Urinary bladder (tissue), 4 donors: Measurements from ENCODE around the gene KLF13. TPM values are rescaled to one million over a fixed set of nuclear protein-coding genes. Genes with fewer than 3 reads are reported as not detected.

ENCODE experiments used
- DNase-seq: peaks from one replicate; pipeline ENCODE4 v3.0.0-alpha.2; 2015; ENCODE audit errors: extremely low spot score
- H3K27ac ChIP-seq: one replicate; pipeline ENCODE4 v1.5.1; 2013; ENCODE audit warnings: low read depth, mild to moderate bottlenecking, moderate library complexity
- H3K36me3 ChIP-seq: one replicate; pipeline ENCODE4 v1.6.1; 2013; ENCODE audit warnings: mild to moderate bottlenecking, moderate library complexity; ENCODE audit not compliant: insufficient read depth
- H3K4me1 ChIP-seq: one replicate; pipeline ENCODE4 v1.6.1; 2013; ENCODE audit warnings: mild to moderate bottlenecking, moderate library complexity; ENCODE audit not compliant: insufficient read depth
- H3K4me3 ChIP-seq: one replicate; pipeline ENCODE4 v1.5.1; 2013; ENCODE audit warnings: low read depth, low read length
- WGBS: extraction: QIAGEN DNeasy Blood & Tissue Kit; methylation state at CpG from one replicate; pipeline ENCODE4 v1.1.7; 2013; 5-methylcytosine and 5-hydroxymethylcytosine counted together
- polyA plus RNA-seq: library from polyadenylated mRNA; stranded (reverse); fragments of 200-250 nt; gene quantifications from one replicate; pipeline ENCODE4 v1.2.3, GENCODE V29; 2013
- total RNA-seq: library from RNA; depleted of rRNA; stranded (reverse); fragments of >200 nt; gene quantifications from one replicate; pipeline ENCODE4 v1.2.3, GENCODE V29; 2014
- donor health status: healthy with polysubstance abuse.
- donor health status: healthy.

Gene KLF13
- total and polyA plus RNA-seq, 2 donors: 24.3 to 65.0 TPM

DNA sequence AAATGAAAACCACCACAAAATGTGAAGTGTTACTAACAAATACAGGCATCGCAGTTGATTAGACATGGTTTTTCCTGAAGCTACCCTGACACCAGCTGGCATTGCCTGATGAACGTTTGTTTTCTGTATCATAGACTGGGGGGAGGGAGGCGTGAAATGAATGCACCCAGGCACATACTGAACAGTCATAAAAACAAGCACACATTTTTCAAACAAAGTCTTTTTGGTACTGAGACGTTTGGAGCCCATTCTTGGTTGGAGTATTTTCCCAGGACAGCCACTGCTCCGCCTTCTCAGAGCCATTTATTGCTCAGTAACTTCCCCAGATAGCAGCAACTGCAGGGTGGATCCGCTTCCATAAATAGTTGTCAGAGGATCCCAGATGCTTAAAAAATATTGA lies 52.4 kb downstream of the KLF13 start:
- no peaks in the 10 kb centered on the region for H3K4me1 ChIP-seq
- WGBS: 75% methylated on average over 6 of the region's 6 CpGs
- H3K27ac ChIP-seq: no peak overlapping the region
- H3K36me3 ChIP-seq: peaks cover 2% of the 10 kb centered on the region
- no peak for DNase-seq
- H3K4me3 ChIP-seq: no peak overlapping the region

DNA sequence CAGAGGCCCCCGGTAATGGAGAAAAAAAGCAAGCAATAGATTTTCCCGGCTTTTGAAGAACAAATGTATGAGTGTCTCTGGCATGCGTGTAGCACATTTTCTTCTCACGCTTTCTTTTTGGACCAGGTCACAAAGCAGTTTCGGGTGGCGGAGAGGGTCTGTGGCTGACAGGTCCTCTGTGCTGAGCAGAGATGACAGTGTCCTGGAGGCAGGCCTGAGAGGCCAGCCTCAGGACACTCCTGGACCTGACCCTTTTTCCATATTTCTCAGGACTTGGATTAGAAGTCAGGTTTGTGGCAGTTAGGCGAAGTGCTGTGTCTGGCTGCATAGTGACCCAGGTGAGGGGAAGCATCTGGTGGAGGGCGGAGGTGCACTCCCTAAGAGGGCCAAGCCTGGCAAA lies 52.9 kb downstream of the KLF13 start:
- no peak for DNase-seq
- no peak overlapping the region for H3K4me3 ChIP-seq
- H3K36me3 ChIP-seq: peaks cover 2% of the 10 kb centered on the region
- H3K4me1 ChIP-seq: no peaks in the 10 kb centered on the region
- no peak overlapping the region for H3K27ac ChIP-seq
- WGBS: 93% methylated on average over 8 of the region's 8 CpGs

DNA sequence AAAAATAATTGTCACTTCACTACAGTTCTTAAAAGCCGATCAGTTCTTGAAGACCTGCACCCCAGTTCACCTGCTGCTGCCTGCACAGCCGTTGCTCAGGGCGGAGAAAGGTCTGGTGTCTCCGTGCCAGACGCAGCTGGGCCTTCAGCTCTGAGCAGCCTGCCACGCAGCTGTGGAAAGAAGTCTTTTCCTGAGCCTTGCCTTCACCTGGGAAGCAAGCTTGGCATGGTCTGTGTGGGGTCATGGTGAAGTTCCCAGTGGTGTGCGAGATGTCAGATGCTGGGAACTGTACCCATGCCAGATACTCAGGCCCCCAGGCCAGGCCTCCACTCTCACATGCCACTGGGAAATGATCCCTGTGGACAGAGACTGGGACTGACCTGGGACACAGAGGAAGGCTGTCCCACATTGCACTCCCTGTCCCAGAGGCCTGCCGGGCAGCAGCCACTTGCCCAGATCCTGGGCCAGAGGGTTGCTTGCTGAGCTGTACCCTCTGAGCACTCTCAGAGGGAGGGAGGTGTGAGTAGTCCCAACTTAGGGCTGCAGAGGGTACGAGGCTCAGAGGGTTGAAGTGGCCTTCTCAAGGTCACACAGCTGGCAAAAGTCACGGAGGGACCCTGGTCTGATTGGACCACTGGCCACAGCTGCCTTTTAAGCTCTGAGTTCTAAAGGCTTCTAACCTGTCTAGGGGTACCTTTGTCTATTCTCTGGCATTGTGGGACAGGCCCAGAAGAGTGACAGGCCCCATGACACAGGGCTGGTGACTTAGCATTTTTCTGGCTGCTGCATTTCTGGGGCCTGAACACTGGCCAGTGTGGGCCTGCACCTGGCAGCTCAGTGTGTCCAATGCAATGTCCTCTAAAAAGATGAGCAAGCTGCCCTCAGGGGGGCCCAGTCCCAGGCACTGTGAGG lies 55.4 kb downstream of the KLF13 start:
- WGBS: 94% methylated on average over 10 of the region's 10 CpGs
- H3K27ac ChIP-seq: no peak overlapping the region
- no peak for DNase-seq
- H3K4me1 ChIP-seq: no peaks in the 10 kb centered on the region
- peaks cover 2% of the 10 kb centered on the region for H3K36me3 ChIP-seq
- H3K4me3 ChIP-seq: no peak overlapping the region

DNA sequence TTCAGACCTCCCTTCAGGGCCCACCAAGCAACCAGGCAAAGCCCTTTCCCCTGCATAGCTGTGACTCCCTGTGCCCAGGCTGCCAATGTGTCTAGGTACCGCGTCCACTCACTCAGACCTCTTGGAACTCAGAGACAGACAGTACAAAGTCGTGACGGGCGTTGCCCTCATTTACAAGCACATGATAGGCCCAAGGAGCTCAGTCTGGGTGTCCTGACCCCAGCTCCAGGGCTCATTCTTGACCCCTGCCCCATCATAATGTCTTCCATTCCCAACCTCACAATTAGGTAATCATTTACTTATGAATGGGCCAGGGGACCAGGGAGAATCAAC lies 56.0 kb downstream of the KLF13 start:
- peaks cover 2% of the 10 kb centered on the region for H3K36me3 ChIP-seq
- no peak for DNase-seq
- H3K27ac ChIP-seq: no peak overlapping the region
- no peaks in the 10 kb centered on the region for H3K4me1 ChIP-seq
- WGBS: 72% methylated on average over 5 of the region's 5 CpGs
- H3K4me3 ChIP-seq: no peak overlapping the region

DNA sequence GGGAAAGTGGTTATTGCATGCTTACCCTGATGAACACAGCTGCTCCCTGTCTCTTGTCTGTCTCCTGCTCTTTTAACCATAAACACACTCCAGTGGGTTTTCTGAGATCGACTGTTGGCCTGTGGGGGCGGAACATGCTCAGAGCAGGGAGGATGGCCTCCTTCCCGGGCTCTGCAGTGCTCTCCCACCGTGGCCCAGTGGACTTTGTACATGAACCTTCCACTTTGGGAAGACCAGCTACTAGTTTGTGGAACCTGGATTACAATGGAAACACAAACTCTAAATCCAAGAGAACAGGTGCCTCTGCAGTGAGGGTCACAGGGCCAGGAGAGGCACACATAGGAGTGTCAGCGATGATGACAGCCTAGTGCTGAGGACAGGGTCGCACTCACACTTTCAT lies 56.5 kb downstream of the KLF13 start:
- Histone ChIP-seq H3K4me1 (no peaks in the 10 kb centered on the region), H3K27ac (no peak overlapping the region), H3K4me3 (no peak overlapping the region), H3K36me3 (peaks cover 2% of the 10 kb centered on the region)
- no peak for DNase-seq
- WGBS: 78% methylated on average over 6 of the region's 6 CpGs

DNA sequence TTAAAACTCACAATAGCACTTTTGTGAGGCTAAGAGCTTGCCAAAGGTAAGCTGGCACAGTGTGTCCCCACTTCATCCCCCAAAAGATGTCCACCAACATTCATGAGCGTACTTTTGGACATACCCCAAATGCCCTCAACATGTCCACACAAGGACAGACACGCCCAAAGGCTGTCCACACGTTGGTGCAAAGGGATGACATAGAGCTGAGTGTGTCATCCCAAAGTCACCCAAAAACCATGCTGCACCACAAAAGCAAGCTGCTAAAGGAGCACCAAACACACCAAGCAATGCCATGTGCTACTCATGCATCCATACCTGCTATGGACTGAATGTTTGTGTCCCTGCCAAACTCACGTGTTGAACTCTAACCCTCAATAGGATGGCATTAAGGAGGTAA lies 57.9 kb downstream of the KLF13 start:
- no peak for DNase-seq
- H3K4me1 ChIP-seq: no peaks in the 10 kb centered on the region
- WGBS: 86% methylated on average over 4 of the region's 4 CpGs
- no peak overlapping the region for H3K27ac ChIP-seq
- H3K36me3 ChIP-seq: no peaks in the 10 kb centered on the region
- no peak overlapping the region for H3K4me3 ChIP-seq

DNA sequence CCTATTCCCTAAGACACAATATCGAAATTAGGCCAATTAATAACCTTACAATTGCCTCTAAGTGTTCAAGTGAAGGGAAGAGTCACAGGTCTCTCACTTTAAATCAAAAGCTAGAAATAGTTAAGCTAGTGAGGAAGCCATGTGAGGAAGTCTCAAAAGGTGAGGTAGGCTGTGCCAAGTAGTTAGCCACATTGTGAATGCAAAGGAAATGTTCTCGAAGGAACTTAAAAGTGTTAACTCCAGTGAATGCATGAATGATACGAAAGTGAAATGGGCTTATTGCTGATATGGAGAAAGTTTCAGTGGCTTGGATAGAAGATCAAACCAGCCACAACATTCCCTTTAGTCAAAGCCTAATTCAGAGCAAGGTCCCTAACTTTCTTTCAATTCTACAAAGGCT lies 59.1 kb downstream of the KLF13 start:
- WGBS: 82% methylated on average over 3 of the region's 3 CpGs
- no peak for DNase-seq
- Histone ChIP-seq H3K4me1 (no peaks in the 10 kb centered on the region), H3K27ac (no peak overlapping the region), H3K4me3 (no peak overlapping the region), H3K36me3 (no peaks in the 10 kb centered on the region)

DNA sequence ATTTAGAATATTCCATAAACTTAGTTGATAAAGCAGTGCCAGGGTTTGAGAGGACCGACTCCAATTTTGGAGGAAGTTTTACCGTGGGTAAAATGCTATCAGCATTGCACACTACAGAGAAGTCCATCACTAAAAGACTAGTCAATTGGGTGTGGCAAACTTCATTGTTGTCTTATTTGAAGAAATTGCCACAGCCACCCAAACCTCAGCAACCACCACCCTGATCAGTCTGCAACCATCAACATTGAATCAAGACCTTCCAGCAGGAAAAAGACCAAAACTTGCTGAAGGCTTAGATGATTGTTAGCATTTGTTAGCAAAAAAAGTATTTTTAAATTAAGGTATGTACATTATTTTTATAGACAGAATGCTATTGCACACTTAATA lies 60.5 kb downstream of the KLF13 start:
- no peak for DNase-seq
- H3K4me1 ChIP-seq: no peaks in the 10 kb centered on the region
- no peaks in the 10 kb centered on the region for H3K36me3 ChIP-seq
- H3K27ac ChIP-seq: no peak overlapping the region
- WGBS: 40% methylated on average over 2 of the region's 2 CpGs
- H3K4me3 ChIP-seq: no peak overlapping the region

DNA sequence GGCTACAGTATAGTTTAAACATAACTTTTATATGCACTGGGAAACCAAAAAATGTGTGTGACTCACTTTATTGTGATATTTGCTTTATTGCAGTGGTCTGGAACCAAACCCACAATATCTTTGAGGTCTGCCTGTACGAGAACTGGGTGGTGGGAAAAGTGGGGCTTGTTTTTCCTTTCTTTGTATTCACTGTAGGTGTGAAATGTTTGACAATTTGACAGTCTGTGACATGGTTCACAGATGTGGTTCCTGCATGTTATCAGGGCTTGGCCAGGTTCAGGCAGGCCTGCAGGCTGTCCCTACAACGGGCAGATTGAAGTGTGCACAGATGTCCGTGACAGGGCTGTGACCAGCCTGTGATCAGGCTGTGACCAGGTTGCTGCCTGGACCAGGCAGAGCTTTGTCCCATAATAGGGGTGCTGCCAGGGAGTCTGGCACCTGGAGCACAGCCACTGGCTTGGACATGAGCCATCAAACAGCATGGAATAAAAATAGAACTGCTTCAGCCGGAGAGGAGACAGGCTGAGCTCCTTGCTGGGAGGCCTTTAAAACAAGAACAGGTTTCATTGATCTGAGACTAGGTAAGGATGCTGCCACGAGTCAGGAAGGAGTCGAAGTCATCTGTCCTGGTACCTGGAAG lies 61.0 kb downstream of the KLF13 start:
- 39% methylated on average over 6 of the region's 6 CpGs for WGBS
- no peak overlapping the region for H3K27ac ChIP-seq
- no peak overlapping the region for H3K4me3 ChIP-seq
- no peak for DNase-seq
- H3K36me3 ChIP-seq: no peaks in the 10 kb centered on the region
- no peaks in the 10 kb centered on the region for H3K4me1 ChIP-seq

DNA sequence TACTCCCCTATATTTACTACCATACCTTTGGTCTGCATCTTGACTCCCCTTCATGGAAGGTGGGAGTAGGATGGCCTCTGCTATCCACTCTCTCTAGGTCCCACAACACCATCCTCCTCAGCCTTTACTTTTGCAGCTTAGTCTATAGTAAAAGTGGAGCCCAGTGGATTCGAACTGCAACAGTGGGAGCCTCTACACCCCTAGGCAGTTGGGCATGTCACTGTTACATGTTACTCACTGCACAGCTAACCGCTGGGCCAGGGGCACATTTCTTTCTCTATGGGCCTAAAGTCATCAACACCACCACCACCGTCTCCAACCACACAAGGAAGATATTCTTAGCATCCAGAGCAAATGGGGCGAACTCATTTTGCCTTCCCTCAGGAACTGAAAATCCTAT lies 62.9 kb downstream of the KLF13 start:
- DNase-seq: no peak
- Histone ChIP-seq H3K4me1 (no peaks in the 10 kb centered on the region), H3K4me3 (no peak overlapping the region), H3K27ac (no peak overlapping the region), H3K36me3 (no peaks in the 10 kb centered on the region)
- WGBS: 97% methylated on average over 4 of the region's 4 CpGs

DNA sequence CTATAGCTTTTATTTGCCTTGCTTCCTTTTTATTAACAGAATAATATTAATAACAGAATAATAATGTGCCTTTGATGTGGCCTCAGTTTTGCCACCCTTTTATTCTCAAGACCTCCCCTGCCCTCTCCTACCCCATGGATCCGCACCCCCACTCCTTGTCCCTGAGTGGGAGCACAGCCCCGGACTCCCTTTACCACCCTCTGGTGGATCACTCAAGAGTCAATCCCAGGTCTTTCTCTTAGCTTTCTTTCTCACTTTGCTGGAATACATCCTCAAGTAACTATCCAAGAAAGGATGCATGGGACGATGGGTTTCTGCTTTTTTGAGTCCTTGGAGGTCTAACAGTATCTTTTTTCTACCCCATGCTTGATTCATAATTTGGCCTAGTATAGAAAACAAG lies 63.4 kb downstream of the KLF13 start:
- no peak for DNase-seq
- no peak overlapping the region for H3K4me3 ChIP-seq
- no peaks in the 10 kb centered on the region for H3K4me1 ChIP-seq
- H3K27ac ChIP-seq: no peak overlapping the region
- H3K36me3 ChIP-seq: no peaks in the 10 kb centered on the region
- 95% methylated on average over 3 of the region's 3 CpGs for WGBS

DNA sequence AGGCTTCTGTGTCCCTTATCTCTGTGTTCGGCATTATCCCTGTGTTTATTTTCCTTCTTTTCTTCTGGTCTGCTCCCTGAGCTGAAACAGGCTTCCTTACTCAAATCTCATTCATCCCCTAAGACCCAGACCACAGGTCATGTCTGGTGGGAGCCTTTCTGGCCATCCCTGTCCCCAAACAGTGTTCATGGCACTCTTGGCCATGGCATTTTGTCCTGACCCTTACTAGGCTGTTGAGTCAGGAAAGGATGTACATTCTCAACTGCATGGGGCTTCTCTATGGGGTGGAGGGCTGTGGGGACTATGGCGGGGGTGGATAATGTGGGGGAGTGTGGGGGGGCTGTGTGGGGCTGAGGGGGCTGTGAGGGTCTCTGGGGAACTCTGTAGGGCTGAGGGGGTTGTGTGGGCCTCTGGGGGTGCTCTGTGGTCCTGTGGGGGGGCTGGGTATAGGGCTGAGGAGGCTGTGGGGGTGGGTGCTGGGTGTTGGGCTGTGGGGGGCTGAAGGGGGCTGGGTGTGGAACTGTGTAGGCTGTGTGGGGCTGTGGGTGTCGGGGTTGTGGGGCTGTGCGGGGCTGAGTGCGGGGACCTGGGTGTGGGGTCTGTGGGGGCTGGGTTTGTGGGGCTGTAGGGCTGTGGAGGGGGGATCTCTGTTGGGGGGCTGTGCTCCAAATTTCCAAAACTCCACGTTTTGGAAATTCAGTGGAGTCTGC lies 64.3 kb downstream of the KLF13 start:
- Histone ChIP-seq H3K36me3 (no peaks in the 10 kb centered on the region), H3K27ac (no peak overlapping the region), H3K4me3 (no peak overlapping the region), H3K4me1 (no peaks in the 10 kb centered on the region)
- 66% methylated on average over 6 of the region's 6 CpGs for WGBS
- no peak for DNase-seq

DNA sequence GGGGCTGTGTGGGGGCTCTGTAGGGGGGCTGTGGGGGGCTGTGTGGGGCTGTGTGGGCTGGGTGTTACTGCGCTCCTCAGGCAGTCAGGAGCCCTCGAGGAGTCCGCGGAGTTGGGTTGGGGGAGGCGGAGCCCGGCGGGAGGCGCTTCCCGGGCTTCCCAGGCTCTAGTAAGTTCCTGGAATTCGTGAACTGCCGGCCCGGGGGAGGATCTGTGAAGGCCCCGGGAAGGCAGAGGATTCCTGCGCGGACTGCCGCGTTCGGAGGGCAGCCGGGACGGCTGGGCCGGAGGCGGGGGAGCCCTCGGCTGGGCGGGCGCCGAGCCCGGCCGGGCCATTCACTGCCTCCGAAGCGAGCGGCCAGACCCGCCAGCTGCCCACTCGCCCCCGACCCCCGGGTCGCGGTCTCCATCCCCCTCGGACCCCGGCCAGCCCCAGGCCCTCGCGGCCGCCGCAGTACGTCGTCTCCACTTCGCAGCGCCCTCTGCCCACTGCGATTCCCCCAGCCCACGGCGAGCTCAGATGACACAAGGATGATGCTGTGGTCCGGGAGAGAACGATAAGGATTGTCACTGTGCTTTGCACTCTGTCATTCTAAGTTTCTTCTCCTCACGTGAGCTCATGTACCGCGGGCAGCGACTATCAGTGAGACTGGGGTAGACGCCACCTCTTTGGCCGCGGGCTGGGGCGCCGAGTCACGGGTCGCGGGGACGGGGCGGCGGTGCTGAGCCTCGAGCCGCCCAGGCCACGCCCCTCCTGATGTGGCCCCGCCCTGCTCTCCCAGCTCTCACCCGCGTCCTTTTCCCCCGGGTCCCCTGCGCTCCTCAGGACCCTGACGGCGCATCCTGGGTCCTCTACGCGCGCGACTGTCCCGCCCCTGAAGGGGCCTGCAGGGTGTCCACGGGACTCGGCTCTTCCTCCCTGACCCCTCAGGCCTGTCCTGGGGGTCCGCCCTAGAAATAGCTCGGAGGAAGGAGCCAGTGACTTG lies 65.3 kb downstream of the KLF13 start:
- no peak for DNase-seq
- no peaks in the 10 kb centered on the region for H3K36me3 ChIP-seq
- under 1% methylated on average over 86 of the region's 86 CpGs for WGBS
- H3K4me1 ChIP-seq: no peaks in the 10 kb centered on the region
- peak overlapping the region; percentile 46 for H3K4me3 ChIP-seq
- H3K27ac ChIP-seq: peak overlapping the region; percentile 95
